ENCODE measurements around the gene APBA2.
"Not testable (repeated sequence)": the region's sequence is repeated elsewhere in the genome, so short reads cannot be mapped to it uniquely, and the experiment has no call there.

The APBA2 gene

GRCh38 chr15:29159771-29160455, 274.1 kb downstream of the APBA2 start:
- no peak for DNase-seq
- H3K27me3 ChIP-seq: no peaks in the 10 kb centered on the region
- H3K9me3 ChIP-seq: no peaks in the 10 kb centered on the region
- H3K4me1 ChIP-seq: no peaks in the 10 kb centered on the region
- TF ChIP-seq, protein P1, sequence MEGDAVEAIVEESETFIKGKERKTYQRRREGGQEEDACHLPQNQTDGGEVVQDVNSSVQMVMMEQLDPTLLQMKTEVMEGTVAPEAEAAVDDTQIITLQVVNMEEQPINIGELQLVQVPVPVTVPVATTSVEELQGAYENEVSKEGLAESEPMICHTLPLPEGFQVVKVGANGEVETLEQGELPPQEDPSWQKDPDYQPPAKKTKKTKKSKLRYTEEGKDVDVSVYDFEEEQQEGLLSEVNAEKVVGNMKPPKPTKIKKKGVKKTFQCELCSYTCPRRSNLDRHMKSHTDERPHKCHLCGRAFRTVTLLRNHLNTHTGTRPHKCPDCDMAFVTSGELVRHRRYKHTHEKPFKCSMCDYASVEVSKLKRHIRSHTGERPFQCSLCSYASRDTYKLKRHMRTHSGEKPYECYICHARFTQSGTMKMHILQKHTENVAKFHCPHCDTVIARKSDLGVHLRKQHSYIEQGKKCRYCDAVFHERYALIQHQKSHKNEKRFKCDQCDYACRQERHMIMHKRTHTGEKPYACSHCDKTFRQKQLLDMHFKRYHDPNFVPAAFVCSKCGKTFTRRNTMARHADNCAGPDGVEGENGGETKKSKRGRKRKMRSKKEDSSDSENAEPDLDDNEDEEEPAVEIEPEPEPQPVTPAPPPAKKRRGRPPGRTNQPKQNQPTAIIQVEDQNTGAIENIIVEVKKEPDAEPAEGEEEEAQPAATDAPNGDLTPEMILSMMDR (IDR thresholded peaks at IDR 0.05; ENCODE audit: low read depth, low read length): no peak
- no peaks in the 10 kb centered on the region for H3K36me3 ChIP-seq
- no peak overlapping the region for H3K4me3 ChIP-seq (ENCODE audit: low read depth, low read length)

DNA sequence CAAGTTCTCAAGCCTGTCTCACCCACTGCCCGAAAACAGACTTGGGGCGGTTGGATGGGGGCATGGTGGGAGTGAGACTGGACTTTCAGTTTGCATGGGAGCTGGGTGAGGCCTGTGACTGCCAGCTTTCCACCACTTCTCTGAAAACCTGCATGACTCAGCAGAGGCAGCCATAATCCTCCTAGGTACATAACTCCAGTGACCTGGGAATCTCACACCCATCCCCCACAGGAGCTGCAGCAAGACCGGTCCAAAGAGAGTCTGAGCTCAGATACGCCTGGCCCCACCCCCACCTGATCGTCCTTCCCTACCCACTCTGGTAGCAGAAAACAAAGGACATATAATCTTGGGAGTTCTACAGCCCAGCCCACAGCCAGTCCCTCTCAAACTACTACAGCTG, 276.6 kb downstream of the APBA2 start:
- H3K36me3 ChIP-seq: no peaks in the 10 kb centered on the region
- H3K4me1 ChIP-seq: no peaks in the 10 kb centered on the region
- TF ChIP-seq, protein P1 (IDR thresholded peaks at IDR 0.05; ENCODE audit: low read depth, low read length): no peak
- no peak overlapping the region for H3K4me3 ChIP-seq (ENCODE audit: low read depth, low read length)
- no peaks in the 10 kb centered on the region for H3K9me3 ChIP-seq
- DNase-seq: no peak
- peaks cover 7% of the 10 kb centered on the region for H3K27me3 ChIP-seq

DNA sequence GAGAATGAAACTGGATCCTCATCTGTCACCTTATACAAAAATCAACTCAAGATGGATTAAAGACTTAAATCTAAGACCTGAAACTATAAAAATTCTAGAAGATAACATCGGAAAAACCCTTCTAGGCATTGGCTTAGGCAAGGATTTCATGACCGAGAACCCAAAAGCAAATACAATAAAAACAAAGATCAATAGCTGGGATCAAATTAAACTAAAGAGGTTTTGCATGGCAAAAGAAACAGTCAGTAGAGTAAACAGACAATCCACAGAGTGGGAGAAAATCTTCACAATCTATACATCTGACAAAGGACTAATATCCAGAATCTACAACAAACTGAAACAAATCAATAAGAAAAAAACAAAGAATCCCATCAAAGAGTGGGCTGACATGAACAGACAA, 281.3 kb downstream of the APBA2 start:
- H3K4me3 ChIP-seq (ENCODE audit: low read depth, low read length); H3K27me3 ChIP-seq; H3K36me3 ChIP-seq; H3K4me1 ChIP-seq; DNase-seq; H3K9me3 ChIP-seq: not testable (repeated sequence)

Measured in BE2C (cell line).